NCI-H69 (cell line): Measurements from ENCODE around the gene SLC23A1.
A peak's percentile ranks its signal among the peaks of the same experiment; 100 is the strongest.
"Not testable (repeated sequence)": the region's sequence is repeated elsewhere in the genome, so short reads cannot be mapped to it uniquely, and the experiment has no call there.

ENCODE experiments used
- DNase-seq: peaks from one replicate; lab custom pipeline; 2025; lab: John Stamatoyannopoulos, UW

The SLC23A1 gene

DNA sequence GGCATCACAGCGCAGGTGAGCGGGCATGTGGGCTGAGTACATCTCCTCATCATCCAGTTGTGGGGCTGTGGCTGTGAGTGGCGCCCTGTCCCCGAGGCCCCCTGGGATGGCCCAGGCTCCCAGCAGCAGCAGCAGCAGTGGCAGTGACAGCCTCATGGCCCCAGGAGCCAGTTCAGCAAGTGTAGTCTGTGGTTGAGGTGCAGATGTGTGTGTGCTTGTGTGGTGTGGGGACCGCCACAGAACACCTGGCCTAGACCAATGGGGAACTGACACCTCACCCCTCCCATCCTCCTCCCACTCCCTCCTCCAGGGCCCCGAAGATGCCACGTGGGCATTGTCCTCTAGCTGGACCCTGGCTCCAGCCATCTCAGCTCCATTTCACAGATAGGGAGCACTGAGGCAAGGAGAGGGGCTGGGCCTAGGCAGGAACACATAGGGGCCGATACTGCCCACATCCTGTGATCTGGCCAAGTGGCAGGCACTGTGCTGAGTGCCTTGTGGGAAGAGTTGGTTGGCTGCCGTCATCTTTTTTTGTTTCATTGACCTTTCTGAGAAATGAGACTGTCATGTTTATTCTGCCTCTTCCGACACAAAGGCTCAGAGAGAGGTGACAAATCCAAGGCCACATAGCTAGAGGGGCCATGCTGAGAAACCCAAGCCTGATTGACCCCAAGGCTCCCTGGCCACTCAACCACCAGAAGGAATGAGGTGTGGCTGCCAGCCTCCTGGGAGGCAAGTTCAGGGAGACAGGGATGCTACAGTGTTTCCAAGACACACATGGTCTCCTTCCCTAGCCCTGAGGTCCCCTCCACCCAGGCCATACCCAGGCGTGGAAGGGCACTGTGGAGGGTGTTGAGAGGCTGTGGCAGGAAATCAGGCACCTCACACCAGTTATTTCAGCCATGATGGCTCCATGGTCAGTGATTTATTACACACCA is 6.9 kb upstream of the SLC23A1 start, which contains the start of gene MZB1:
MZB1 (minus strand) TSS at position 213 of the 938 bp plus-strand sequence; CDS start at position 156, 57 bp downstream.
- no peak for DNase-seq

DNA sequence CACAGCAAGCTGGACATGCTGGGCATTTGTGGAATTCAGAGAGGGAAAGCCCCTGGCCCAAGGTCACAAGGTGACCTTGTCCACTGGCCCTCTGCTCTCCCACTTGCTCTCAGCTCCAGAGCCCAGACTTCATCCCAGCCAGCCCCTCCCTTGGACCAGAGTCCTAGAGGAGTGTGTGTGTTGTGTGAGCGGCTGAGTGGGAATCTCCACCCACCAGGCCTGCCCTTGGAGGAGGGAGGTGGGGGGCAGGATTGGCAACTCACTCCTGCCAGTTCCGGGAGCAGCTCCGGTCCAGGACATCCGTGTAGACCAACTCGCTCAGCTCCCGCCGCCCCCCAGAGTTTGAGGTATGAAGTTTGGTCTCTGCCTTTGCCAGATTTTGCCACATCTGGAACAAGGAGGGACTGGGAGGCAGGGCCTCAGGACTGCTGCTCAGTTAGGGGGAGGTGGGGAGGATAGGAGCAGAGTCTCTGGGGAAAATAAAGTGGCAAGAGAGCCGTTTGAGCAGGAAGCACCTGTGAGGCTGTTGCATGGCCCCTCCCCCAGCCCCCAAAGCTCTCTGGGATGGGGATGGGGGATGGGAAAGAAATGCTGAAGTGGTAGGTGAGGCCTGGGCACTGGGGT is 5.2 kb upstream of the SLC23A1 start:
- DNase-seq = peak; percentile 49

DNA sequence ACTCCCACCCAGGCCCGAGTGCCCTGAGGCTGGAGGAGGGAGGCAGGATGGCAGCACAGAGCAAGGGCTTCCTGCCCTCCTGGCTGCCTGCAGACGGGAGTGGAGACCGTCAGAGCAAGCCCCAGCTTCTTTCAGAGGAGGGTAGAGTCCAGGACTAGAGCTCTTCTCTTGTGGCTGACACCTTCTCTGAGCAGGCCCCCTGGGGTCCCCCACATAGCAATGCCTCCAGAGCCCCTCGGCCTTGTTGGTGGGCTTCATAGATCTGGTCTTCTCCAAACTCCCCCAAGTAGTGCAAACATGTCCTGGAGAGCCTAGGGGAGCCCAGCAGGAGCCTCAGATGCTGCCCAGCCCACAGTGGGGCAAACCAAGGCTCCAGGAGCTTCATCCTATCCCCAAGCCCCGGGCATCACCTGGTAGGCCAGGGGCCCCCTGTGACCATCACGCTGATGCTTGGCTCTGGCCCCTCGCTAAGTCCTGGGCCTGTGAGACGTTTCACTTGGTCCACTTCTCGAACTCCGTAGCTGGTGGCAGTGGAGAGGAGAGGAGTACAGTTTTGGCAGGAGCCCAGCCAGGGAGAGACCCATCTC is 4.6 kb upstream of the SLC23A1 start:
- DNase-seq = no peak

DNA sequence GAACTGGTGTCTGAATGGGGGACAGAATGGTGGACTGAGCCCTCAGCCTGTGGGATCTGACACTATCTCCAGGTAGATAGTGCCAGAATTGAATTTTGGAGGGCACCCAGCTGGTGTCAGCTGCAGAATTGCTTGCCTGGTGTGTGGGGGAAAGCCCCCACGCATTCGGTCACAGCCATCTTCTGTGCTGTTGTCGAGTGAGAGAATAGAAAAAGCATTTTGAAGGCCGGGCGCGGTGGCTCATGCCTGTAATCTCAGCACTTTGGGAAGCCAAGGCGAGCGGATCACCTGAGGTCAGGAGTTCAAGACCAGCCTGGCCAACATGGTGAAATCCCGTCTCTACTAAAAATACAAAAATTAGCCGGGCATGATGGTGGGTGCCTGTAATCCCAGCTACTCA is 3.9 kb upstream of the SLC23A1 start:
- DNase-seq = not testable (repeated sequence)

DNA sequence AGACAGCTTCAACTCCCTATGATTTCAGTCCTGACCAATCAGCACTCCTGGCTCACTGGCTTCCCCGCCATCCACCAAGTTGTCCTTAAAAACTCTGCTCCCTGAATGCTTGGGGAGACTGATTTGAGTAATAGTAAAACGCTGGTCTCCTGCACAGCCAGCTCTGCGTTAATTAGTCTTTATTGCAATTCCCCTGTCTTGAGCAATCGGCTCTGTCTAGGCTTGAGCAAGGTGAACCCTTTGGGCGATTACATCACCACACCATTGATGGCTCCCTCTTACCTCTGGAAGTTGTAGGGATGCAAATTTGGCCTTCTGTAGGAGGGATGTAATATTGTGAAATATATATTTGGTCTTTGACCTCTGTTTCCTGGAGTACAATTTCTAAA is 2.9 kb upstream of the SLC23A1 start:
- DNase-seq = no peak

DNA sequence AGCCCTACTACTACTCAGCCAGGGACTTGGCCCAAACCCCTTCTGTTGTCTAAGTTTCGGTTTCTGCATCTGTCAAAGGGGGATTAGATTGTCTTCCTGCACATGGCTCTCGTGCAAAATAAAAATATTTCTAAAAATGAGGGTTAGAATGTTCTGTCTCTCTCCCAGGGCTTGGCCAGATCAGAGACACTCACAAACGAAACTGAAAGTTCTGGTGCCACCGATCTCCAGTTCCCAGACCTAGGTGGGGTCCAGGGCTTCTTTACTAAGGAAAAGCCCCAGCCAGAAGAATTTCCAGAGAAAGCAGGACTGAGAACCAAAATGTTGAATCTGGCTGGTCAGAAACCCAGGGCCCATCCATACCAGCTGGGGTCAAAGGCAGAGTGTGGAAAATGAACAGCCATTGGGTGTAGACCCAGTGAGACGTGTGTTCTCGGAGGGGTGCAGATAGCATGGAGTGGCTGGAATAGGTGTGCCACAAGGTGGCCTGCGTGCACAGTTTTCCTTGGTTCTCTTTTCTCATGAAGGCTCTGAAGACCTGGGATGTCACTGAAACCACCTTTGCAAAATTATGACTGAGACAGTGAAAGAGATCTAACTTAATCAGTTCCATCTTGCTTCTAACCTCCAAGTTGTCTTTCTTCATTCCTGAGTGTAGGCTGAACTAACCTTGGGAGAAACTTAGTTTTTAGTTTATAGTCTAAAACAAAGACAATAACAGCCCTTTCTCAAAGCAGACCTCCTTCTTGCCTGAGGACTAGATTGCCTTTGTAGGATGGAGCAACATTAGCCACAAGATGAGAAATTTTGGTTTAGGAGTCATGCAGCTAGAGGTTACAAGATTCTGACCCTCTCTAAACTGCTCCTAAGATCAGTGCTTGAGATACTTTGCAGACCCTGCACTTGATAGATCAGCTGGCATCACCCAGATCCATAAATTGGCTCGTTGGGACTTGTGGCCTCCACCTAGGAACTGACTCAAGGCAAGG is 2.3 kb upstream of the SLC23A1 start:
- peak; percentile 30 for DNase-seq

DNA sequence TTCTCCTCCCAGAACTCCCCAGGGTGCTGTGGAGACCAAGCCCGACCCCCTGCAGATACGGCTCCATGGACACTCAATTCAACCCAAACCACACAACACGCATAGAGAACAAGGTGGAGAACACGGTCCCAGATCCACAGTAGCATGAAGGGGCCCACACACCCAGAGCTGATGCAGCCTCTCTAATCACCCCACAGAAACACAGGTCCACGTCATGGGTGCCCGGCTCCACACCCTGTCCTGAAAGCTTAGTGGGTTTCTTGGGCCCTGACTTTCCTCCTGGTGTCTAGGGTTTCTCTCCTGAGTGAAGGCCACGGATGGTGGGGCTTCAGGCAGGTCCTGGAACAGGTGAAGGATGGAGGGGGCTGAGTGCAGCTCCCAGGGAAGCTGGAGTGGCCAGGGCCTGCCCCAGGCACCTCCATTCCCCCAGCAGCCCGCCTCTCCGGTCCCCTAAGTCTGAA is 1.5 kb upstream of the SLC23A1 start:
- no peak for DNase-seq

DNA sequence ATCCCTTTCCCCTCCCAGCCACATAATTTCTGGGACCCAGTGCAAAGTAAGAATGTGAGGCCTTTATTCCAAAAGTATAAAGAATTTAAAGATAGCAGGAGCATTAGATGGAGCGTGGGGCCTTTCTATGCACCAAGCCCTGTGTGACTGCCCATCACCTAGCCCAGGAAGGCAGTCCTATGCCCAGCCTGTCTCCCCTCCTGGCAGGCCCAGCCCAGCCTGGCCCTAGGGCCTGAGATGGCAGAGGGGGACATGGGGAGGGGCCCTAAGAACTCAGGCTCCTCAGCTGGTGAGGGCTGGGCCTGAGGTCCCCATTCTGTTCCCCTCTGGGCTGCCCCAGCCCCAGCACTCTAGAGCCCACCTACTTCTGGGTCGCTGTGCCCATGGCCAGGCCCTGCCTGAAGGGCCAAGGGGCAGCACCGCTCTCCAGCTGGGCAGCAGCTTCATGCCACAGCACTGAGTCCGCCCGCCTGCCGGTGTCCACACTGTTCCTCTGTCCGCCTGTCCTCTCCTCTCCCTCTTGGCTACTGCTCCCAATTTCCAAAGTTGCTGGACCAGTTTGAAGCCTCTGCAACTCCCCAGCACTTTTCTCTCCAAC is 995 bp upstream of the SLC23A1 start:
- no peak for DNase-seq

DNA sequence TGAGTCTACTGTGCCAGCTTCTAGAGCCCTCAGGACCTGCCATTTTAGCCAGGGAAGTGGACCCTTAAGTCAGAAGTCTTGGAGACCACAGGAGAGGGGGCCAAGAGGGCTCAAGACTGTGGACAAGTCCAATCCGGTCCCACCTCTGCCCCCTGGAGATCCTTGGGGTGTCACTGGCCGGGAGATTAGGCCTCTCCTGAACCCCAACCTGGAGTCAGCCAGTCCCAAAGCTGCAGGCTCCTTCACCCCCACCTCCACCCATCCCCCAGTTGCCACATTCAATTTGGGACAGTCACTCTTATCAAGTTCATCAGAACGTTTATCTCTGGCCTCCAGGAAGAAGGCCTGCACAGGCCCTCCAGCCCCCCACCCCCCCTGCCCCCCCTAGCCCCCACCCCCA is 290 bp downstream of the SLC23A1 start:
- DNase-seq = no peak

DNA sequence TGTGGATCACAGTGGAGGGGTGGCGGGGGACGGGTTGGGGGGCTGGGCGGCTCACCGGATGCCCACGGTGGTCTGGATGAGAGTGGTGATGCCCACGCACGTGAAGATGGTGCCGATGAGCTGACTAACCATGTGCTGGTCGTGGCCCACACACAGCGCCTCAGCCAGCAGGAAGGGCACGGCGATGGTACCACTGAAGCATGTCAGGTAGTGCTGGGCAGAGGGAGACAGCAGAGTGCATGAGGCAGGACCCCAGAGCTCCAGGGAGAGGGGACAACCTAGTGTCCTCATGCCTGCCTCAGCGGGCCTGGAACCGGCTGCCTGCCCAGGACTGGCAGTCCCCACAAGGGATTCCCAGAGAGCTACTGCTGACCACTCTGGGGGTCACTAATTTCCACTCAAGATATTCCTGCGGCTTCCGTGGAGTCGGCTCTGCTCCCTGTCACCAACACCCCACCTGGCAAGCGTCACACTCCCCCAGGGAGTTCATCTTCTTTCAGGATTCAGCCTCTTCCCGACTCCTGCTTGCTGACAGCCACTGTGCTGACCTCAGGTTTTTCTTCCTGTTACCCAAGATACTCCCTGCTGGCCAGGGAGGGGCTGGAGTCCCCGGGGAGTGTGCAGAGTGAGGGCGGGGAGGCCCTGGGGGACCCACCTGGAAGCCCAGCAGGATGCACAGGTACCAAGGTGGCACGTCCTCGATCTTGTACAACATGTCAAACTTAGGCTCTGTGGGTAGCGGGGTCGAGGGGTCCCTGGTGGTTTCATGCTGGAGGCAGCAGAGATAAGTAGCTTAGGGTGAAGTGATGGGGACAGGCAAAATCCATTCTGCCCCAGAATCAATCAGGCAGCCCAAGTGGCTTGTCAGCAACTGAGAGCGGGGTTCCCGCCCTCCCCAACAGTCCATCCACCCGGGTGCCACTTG is 998 bp downstream of the SLC23A1 start:
- peak; percentile 28 for DNase-seq

DNA sequence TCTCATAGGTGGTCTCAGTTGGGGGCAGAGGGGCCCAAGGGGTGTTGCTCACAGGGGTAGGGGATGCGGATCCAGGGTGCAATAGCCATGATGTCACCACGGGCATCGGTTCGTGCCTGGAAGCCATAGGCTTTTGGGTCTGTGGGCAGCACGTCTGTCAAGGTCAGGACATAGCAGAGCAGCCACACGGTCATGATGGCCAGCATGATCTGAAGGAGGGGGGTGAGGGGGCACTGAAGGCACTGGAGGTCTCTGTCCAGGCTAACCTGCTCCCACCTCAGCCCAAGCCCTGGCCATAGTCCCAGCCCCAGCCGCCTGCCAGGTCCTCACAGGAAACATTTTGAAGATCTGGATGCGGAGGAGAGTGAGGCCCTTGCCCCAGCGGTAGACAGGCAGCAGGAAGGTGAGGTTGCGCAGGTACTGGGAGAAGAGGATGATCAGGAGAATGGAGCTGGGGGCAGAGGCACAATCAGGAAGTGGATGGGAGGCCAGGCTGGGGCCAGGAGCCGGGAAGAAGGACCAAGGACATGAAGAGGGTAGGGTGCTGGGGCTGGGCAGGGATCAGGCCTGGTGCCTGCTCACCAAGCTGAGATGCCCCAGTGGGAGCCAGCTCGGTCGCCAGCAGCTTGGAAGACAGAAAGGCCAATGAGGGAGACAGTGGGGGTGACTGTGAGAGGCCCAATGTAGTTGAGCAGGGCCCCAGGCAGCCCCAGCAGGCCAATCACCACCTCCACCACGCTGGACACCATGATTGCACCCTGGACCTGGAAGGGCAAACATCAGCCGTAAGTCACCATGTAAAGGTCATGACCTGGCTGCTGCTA is 3.3 kb downstream of the SLC23A1 start:
- no peak for DNase-seq

DNA sequence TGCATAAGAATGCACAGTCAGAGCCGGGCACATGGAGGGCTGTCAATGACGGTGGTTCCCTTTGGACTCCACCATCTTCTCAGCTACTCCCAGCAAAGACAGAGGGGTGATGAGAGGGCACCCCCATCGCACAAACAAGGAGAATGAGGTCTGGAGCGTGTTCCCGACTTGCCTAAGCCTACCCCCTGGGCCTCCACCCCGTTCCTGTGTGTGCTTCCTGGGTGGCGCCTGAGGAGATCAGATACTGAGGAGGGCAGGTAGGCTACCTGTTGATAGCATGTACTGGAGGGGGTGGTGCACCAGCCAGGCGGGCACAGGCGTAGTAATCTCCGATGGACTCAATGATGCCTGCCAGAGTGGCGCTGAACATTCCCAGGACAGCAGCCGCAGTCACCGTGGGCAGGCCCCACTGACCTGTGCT is 4.1 kb downstream of the SLC23A1 start:
- DNase-seq = no peak

DNA sequence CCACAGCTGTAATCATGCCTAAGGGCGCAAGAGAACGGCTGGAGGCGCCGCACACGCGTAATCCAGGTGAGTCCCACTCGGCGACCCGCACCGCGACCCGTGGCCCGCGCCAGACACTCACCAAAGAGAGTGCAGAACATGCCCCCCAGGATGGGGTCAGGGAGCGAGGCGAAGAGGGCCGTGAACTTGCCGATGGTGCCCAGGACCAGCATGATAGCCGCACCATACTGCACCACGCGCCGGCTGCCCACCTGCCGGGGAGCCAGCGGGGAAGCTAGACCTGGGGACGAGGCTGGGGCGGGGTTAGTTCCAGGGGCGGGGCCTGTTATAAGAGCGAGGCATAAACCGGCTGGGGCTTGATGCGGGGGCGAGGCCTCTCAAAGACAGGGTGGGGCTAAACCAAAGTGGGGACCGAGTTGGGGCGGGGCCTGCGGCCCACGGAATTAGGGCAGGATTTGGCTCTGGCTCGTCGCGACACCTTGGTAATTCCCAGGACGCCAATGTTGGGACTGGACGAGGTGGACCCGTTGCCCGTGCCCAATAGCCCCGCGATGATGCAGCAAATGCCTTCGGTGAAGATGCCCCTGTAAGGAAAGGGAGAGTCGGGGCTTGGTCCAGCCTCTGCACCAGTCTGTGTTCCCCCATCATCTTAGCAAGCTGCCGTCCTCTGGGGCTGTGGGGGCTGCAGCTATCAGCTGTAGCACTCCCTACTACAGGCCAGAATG is 4.8 kb downstream of the SLC23A1 start:
- no peak for DNase-seq

DNA sequence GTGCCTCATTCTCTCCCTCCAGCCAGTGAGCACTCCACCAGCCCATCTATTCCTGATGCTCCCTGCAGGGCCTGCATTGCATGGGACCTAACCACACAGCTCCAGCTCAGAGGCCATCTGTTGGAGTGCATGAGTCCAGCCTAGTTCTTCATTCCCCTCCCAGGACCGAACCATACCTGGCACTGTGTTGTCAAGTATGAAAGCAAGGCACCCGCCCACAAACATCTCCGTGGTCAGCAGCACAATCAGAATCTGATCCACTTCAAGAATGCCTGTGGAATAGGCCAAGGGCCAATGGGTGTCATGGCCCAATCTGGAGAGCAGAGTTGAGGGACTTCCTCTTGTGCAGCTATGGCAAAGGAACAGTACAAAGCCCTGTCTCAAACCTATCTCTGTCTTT is 5.9 kb downstream of the SLC23A1 start:
- DNase-seq = no peak

DNA sequence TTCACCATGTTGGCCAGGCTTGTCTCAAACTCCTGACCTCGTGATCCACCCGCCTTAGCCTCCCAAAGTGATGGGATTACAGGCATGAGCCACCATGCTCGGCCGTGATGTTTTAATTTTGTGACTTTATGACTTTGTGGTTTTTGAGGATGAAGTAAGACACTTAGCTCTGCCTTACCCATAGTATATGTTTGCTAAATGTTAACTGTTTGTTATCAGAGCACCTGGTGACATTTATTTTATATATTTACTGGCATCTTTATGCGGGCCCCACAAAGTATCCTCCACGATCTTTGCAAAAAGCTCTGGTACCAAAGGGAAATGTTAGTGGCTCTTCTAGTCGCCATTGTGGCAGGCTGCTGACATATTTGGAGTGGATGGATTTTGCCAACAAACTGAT is 6.7 kb downstream of the SLC23A1 start:
- DNase-seq = no peak

DNA sequence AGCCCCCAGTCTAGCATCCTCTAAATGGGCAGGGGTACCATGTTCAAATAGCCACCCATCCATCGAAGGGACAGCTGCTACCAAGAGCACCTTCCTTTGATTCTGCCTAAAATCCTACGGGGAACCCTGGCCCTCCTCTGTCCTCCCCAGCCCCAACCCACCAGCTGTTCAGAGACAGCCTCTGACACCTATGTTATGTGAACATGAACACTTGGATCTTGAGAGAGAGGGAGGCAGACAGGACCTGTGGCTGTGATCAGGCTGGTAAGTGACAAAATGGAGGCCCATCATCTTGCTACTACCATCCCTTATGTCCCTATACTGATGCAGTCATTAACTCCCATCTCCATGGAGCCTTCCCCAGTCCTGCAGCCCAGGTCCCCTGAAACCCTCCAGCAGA is 8.2 kb downstream of the SLC23A1 start:
- no peak for DNase-seq

DNA sequence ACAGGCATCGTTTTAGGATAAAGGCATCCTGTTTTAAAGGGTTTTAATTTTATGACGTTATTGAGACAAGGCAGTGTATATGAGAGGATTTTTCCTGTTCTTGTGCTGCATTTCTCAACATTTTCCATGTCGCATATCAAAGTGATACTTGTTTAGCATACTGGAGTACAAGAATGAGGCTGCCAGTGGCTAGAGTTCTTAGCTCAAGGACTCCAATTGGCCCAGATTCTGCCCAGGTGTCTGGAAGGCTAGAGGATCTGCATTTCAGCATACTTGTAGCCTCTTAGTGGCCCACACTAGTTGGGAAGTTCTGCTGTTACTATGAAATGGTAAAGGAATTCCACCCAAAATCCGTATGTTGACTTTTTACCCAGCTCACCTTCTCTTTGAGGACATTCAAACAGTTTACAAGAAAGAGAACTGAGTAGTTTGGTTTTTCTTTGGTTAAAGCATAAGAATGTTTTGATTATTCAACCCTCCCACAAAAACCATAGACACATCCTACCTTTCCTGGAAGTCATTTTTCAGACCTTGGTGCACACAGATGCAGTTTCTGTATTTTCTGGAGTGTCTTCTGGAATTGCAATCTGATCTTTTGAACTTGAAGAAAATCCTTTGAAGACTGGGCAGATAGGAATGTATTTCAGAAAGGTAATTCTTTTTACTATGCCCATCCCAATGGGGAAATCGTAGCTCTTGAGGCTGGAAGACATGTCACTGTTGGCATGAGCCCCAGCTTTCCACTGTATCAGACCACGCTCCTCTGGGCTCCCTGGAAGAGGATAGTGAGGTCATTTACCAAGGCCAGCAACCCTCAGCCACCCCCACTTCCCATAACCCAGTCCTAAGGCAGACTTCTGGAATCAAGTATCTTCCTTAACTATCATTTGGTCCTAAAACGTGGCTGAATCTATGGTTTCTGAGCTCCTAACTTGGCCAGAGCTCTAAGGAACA is 11.3 kb downstream of the SLC23A1 start:
- DNase-seq = no peak
